ENCODE measurements around the gene FCN1. TPM values are rescaled to one million over a fixed set of nuclear protein-coding genes. Genes with fewer than 3 reads are reported as not detected.

FCN1 gene
- total RNA-seq, 4 donors from 2014 or later, result 0.41 to 13.8 TPM; not detected in 2

DNA sequence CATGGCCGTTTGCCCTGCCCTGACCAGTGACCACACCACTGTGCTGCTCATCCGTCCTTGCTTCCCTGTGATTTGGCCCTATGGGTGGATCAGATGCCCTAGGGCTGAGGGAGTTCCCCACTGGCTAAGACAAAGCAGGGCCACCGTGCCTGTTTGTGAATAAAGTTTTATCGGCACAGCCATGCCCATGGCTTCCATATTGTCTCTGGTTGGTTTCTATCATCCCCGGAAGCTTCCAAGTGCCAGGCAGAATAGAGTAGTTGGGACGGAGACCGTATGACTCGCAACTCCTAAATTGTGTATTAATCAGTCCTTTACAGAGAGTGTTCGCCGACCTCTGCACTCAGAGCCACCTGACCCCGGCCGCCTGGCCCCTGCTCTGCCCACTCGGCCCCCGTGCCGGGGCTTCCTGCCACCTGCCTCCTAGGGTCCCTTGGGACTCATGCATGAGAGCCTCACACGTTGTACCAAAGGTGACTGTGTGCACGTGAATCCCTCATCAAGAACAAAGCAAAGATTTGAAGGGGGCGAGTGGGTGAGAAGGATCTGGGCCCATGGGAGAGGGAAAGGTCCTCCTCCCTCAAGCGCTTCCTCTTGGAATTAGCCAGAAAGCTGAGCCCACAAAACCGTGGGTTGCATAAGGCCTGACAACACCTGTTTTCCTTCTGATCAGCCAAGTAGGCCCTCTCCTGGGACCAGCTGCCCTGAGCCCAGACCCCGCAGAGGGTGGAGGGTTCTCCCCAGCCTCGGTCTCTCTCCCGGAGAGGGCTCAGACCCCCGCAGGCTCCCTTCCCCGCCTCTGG, 48.8 kb downstream of the FCN1 start:
- H3K36me3 ChIP-seq, result no peaks in the 10 kb centered on the region
- H3K4me1 ChIP-seq, result no peaks in the 10 kb centered on the region
- WGBS, 2 donors (ENCODE audit: low coverage in 1 of 2), result 72 to 78% methylated on average over 2 to 25 of the region's 25 CpGs
- no peak overlapping the region for H3K4me3 ChIP-seq
- intact Hi-C loops (cut with DNase I; ENCODE audit: low total_unique reads) (no loop called here), in situ Hi-C loops (cut with MboI; ENCODE audit: low pct_ligation_motif_present in 1 of 4, low pct_unique_long_range_greater_than_20kb in 1 of 4, low sequenced_read_pairs in 3 of 4) (no loop called here)
- no peak for TF ChIP-seq EP300 (IDR thresholded peaks at IDR 0.05; ENCODE audit: low read depth)
- TF ChIP-seq POLR2A (IDR thresholded peaks at IDR 0.05), result no peak
- TF ChIP-seq, protein P1, sequence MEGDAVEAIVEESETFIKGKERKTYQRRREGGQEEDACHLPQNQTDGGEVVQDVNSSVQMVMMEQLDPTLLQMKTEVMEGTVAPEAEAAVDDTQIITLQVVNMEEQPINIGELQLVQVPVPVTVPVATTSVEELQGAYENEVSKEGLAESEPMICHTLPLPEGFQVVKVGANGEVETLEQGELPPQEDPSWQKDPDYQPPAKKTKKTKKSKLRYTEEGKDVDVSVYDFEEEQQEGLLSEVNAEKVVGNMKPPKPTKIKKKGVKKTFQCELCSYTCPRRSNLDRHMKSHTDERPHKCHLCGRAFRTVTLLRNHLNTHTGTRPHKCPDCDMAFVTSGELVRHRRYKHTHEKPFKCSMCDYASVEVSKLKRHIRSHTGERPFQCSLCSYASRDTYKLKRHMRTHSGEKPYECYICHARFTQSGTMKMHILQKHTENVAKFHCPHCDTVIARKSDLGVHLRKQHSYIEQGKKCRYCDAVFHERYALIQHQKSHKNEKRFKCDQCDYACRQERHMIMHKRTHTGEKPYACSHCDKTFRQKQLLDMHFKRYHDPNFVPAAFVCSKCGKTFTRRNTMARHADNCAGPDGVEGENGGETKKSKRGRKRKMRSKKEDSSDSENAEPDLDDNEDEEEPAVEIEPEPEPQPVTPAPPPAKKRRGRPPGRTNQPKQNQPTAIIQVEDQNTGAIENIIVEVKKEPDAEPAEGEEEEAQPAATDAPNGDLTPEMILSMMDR (IDR thresholded peaks at IDR 0.05), result no peak
- TF ChIP-seq POLR2AphosphoS5 (IDR thresholded peaks at IDR 0.05), result no peak
- no peak for DNase-seq
- H3K9me3 ChIP-seq, result no peaks in the 10 kb centered on the region
- no peak overlapping the region for H3K27ac ChIP-seq
- no peaks in the 10 kb centered on the region for H3K27me3 ChIP-seq

DNA sequence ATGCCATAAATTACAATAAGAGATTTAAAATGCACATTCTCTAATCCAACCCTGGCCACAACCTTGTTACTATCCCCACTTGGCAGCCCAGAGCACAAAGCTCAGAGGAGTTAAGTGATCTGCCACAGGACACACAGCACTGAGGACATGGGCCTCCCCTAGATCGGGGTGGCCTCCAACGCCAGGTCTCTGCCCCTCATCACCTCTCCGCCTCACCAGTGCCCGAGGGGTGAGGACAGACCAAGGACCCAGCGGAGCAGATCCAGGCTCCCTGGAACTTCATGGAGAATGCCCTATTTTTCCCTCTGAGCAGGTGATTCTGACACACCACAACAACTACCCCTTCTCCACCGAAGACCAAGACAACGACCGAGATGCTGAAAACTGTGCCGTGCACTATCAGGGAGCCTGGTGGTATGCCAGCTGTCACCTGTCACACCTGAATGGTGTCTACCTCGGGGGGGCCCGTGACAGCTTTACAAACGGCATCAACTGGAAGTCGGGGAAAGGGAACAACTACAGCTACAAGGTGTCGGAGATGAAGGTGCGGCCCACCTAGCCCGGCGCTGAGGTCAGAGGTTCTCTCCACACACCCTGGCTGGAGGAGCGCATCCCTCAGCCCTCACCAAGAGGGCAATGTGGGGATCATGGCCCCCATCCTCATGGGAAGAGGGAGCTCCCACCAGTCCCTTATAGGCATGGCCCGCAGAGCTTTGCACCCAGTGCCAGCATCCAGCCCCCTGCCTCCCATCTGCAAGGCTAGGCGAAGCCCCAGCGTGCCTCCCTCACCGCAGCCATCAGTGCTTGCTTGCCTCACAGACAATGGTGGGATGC, 49.6 kb downstream of the FCN1 start:
- Histone ChIP-seq H3K9me3 (no peaks in the 10 kb centered on the region), H3K27me3 (no peaks in the 10 kb centered on the region), H3K4me3 (no peak overlapping the region), H3K4me1 (no peaks in the 10 kb centered on the region), H3K27ac (no peak overlapping the region), H3K36me3 (no peaks in the 10 kb centered on the region)
- TF ChIP-seq EP300 (IDR thresholded peaks at IDR 0.05; ENCODE audit: low read depth) (no peak), POLR2A (IDR thresholded peaks at IDR 0.05) (no peak), POLR2AphosphoS5 (IDR thresholded peaks at IDR 0.05) (no peak)
- TF ChIP-seq, protein P1 (IDR thresholded peaks at IDR 0.05), result no peak
- no peak for DNase-seq
- intact Hi-C loops (cut with DNase I; ENCODE audit: low total_unique reads) (no loop called here), in situ Hi-C loops (cut with MboI; ENCODE audit: low pct_ligation_motif_present in 1 of 4, low pct_unique_long_range_greater_than_20kb in 1 of 4, low sequenced_read_pairs in 3 of 4) (no loop called here)
- WGBS, 2 donors (ENCODE audit: low coverage in 1 of 2), result 88 to 92% methylated on average over 5 to 20 of the region's 22 CpGs

DNA sequence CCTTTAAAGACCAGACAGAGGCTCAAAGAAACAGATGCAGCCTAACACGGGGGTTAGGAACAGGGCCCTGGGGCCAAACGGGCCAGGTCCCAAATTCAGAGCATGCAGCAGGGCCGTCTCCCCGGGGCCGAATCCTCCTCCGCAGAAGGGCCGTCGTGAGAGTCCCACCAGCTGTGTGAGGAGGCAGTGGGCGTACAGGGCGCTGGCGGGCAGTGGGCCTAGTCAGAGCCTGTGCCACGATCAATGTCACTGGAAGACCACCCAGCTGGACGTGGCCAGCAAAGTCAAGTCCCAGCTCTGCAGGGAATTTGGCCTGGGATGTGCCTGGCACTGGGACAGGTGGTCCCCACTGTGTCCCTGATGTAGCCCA, 52.9 kb downstream of the FCN1 start:
- intact Hi-C loops (cut with DNase I; ENCODE audit: low total_unique reads), result loop anchor here (5.0 kb wide), 1 partner anchor 973 kb away; no protein-coding TSS in a partner anchor
- no peak for DNase-seq
- in situ Hi-C loops (cut with MboI; ENCODE audit: low pct_ligation_motif_present in 1 of 4, low pct_unique_long_range_greater_than_20kb in 1 of 4, low sequenced_read_pairs in 3 of 4), result no loop called here
- no peak overlapping the region for H3K4me3 ChIP-seq
- H3K9me3 ChIP-seq, result no peaks in the 10 kb centered on the region
- no peak overlapping the region for H3K27ac ChIP-seq
- no peaks in the 10 kb centered on the region for H3K36me3 ChIP-seq
- H3K27me3 ChIP-seq, result no peaks in the 10 kb centered on the region
- H3K4me1 ChIP-seq, result no peaks in the 10 kb centered on the region
- TF ChIP-seq POLR2AphosphoS5 (IDR thresholded peaks at IDR 0.05), result no peak
- no peak for TF ChIP-seq EP300 (IDR thresholded peaks at IDR 0.05; ENCODE audit: low read depth)
- TF ChIP-seq, protein P1 (IDR thresholded peaks at IDR 0.05), result no peak
- TF ChIP-seq POLR2A (IDR thresholded peaks at IDR 0.05), result no peak
- 90% methylated on average over 13 of the region's 13 CpGs; no CpG with 5 or more reads in 1 of the 2 donors for WGBS, 2 donors (ENCODE audit: low coverage in 1 of 2)
